ENCODE measurements around the gene JADE1. TPM values are rescaled to one million over a fixed set of nuclear protein-coding genes. Genes with fewer than 3 reads are reported as not detected.

Gene JADE1
- polyA plus RNA-seq, 1 experiment: 23.2 TPM

DNA sequence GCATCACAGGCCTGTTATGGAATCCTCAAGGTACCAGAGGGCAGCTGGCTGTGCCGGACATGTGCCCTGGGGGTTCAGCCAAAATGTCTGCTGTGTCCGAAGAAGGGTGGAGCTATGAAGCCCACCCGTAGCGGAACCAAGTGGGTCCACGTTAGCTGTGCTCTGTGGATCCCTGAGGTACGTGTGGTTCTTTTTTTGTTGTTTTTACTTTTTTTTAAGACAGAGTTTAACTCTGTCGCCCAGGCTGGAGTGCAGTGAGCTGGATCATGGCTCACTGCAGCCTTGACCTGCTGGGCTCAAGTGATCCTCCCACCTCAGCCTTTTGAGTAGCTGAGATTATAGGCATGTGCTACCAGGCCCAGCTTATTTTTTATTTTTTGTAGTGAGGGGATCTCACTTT, 46.1 kb downstream of the JADE1 start:
- Histone ChIP-seq H3K9me3 (ENCODE audit: control insufficient read depth, insufficient read depth, low read length) (no peaks in the 10 kb centered on the region), H3K27me3 (ENCODE audit: control insufficient read depth, insufficient read depth, low read length) (no peaks in the 10 kb centered on the region), H3K4me3 (ENCODE audit: low read depth, low read length) (no peak overlapping the region), H3K27ac (ENCODE audit: low read depth, low read length) (no peak overlapping the region)
- ChIA-PET CTCF (interaction anchor here (2.1 to 2.3 kb wide), 2 partner anchors 8 to 402 kb away, joined by 9 to 12 read pairs; no protein-coding TSS in a partner anchor), POLR2A (no interaction called here)
- no peak for TF ChIP-seq CTCF (IDR thresholded peaks at IDR 0.05; ENCODE audit: low read depth, low read length)
- no peak for DNase-seq (ENCODE audit: low read depth, low spot score)

DNA sequence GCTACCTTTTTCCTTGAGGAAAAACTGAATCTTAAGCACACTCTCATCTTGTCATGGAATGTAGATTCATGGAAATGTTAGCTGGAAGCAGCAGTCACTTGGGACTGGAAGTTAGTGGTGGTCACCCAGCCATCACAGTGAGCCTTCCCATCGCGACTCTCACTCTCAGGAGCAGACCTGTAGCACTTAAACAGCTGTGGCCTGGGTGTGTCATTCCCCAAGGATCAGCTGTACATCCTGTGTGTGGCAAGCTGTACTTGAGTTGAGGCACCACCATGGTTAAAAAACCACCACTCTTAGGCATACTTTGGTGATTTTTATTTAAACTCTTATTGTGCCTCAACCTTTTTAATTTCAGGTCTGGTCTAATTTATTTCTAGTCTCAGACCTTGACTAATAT, 46.7 kb downstream of the JADE1 start:
- TF ChIP-seq CTCF (IDR thresholded peaks at IDR 0.05; ENCODE audit: low read depth, low read length): no peak
- DNase-seq (ENCODE audit: low read depth, low spot score): no peak
- H3K27ac ChIP-seq (ENCODE audit: low read depth, low read length): no peak overlapping the region
- POLR2A ChIA-PET: no interaction called here
- no peaks in the 10 kb centered on the region for H3K9me3 ChIP-seq (ENCODE audit: control insufficient read depth, insufficient read depth, low read length)
- CTCF ChIA-PET: interaction anchor here (0.7 to 2.1 kb wide), 3 partner anchors 17 to 666 kb away, joined by 3 to 9 read pairs (median 3); no protein-coding TSS in a partner anchor
- H3K4me3 ChIP-seq (ENCODE audit: low read depth, low read length): no peak overlapping the region
- no peaks in the 10 kb centered on the region for H3K27me3 ChIP-seq (ENCODE audit: control insufficient read depth, insufficient read depth, low read length)

DNA sequence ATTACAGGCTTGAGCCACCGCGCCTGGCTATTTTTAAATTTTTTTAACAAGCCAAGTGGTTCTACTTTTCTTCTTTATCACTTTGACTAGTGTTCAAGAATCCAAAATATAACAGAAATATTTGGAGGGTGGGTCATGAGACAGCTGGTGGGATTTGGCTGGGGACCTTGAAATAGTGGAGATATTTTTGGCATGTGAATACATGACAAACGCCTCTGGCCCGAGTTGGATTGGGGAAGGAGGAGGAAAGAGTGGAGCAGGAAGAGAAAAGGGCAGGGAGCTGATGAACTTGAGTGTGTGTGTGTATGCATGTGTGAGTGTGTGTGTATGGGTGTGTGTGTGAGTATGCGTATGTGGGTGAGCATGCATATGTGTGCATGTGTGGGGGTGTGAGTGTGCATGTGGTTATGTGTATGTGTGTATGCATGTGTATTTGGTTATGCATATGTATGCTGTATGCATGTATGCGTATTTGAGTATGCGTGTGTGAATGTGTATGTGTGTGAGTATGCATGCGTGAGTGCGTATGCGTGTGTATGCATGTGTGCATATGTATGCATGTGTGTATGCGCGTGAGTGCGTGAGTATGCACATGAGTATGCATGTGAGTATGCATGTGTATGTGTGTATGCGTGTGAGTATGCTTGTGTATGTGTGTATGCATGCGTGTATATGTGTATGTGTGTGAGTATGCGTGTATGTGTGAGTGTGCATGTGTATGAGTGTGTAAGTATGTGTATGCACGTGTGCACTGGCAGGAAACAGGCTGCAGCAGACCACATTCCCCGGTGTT, 49.6 kb downstream of the JADE1 start:
- CTCF ChIA-PET: interaction anchor here (0.7 kb wide), 1 partner anchor 82 kb away, joined by 4 read pairs; no protein-coding TSS in a partner anchor
- Histone ChIP-seq H3K4me3 (ENCODE audit: low read depth, low read length) (no peak overlapping the region), H3K27ac (ENCODE audit: low read depth, low read length) (peak overlapping the region; percentile 71), H3K27me3 (ENCODE audit: control insufficient read depth, insufficient read depth, low read length) (no peaks in the 10 kb centered on the region), H3K9me3 (ENCODE audit: control insufficient read depth, insufficient read depth, low read length) (no peaks in the 10 kb centered on the region)
- no peak for TF ChIP-seq CTCF (IDR thresholded peaks at IDR 0.05; ENCODE audit: low read depth, low read length)
- peak; percentile 58 for DNase-seq (ENCODE audit: low read depth, low spot score)
- POLR2A ChIA-PET: interaction anchor here (1.2 to 3.1 kb wide), 2 partner anchors 36 to 47 kb away, joined by 3 to 10 read pairs; no protein-coding TSS in a partner anchor

GRCh38 chr4:128859887-128860677, 50.6 kb downstream of the JADE1 start:
- peak; percentile 85 for DNase-seq (ENCODE audit: low read depth, low spot score)
- no peaks in the 10 kb centered on the region for H3K27me3 ChIP-seq (ENCODE audit: control insufficient read depth, insufficient read depth, low read length)
- H3K27ac ChIP-seq (ENCODE audit: low read depth, low read length): peak overlapping the region; percentile 79
- POLR2A ChIA-PET: interaction anchor here (1.2 to 3.1 kb wide), 2 partner anchors 37 to 48 kb away, joined by 3 to 10 read pairs; no protein-coding TSS in a partner anchor
- no peak for TF ChIP-seq CTCF (IDR thresholded peaks at IDR 0.05; ENCODE audit: low read depth, low read length)
- no peaks in the 10 kb centered on the region for H3K9me3 ChIP-seq (ENCODE audit: control insufficient read depth, insufficient read depth, low read length)
- CTCF ChIA-PET: interaction anchor here (0.5 kb wide), 1 partner anchor 157 kb away, joined by 11 read pairs; no protein-coding TSS in a partner anchor
- H3K4me3 ChIP-seq (ENCODE audit: low read depth, low read length): no peak overlapping the region
